ENCODE measurements around the gene GRB14.
"Not testable (repeated sequence)": the region's sequence is repeated elsewhere in the genome, so short reads cannot be mapped to it uniquely, and the experiment has no call there.

GRB14 gene

DNA sequence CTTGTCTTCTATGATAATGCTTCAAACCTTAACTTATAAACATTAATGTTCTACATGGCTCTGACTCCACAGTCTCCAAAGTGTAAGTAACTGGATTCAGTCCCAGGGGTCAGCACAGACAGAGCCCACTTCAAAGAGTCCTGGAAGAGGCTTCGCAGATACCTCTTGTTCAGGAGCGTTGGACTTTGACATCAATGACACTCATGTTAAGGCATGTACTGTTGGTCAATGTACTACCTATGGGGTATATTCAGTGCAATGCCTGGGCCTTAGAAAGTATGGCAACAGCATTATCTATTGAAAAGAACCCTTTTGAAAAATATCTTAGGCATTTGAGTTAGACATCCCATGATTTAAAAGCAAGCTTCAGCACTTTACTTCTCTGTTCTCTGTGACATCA lies 143.1 kb downstream of the GRB14 start:
- DNase-seq, result no peak

DNA sequence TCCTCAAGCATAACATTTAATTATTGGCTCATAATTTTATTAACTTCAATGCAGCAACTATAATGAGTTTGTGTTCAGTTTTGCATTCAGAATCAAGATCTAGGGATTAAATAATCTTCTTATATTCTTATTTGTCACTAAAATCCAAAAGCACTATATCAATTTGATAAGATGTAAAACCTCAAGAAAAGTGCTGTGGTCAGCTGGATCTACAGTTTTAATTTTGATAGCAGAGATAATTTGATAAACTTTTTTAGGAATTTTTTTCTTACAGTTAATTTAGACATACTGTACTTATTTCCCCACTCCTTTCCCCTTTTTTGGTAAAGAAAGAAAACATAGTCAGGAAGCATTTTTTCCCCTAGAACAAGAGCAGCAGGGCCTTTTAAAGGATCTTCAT lies 146.4 kb downstream of the GRB14 start:
- DNase-seq, result no peak

DNA sequence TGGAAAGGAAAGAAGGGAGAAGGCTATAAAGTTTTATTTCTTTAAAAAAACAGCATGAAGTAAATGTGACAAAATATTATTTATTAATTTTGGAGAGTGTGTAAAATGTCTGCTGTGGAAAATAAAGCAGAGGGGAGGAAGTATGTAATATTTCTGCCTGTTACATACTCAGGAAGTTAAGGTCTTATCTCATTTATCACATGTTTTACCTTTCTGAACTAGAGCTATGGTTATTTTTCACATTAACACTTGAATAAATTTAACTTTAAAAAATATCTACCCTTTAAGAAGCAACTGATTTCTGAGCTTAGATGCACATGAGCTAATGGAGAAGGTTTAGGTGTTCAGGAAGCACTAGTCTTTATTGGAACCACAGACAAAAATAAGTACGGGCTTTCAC lies 148.3 kb downstream of the GRB14 start:
- no peak for DNase-seq

DNA sequence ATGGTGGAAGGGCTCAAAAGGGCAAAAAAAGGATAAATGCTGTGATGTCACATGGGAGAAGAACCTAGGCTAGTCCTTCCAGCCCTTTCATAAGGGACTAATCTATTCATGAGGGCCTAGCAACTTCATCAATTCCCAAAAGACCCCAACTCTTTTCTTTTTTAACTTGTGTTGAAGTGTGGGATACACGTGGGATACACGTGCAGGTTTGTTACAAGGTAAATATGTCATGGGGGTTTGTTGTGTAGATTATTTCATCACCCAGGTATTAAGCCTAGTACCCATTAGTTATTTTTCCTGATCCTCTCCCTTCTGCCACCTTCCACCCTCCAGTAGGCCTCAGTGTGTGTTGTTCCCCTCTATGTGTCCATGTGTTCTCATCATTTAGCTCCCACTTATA lies 156.2 kb downstream of the GRB14 start:
- not testable (repeated sequence) for DNase-seq

DNA sequence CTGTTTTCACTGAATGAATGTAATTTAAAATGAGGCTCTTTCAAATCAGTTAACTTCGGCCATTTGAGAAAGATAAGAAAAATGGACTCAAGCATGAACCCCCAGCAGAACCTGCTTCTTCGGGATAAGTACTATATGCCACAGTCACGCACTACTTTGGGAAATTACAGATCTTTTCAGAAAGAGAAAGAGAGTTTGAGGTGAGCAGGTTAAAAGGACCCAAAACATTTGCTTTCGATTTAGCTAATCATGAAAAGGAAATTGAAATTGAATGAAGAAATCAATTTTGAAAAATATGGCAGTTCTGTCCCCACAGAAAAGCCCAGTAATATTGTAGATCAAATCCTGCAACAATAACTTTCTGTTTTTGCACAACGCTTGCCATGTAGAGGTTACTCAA lies 156.9 kb downstream of the GRB14 start:
- no peak for DNase-seq

DNA sequence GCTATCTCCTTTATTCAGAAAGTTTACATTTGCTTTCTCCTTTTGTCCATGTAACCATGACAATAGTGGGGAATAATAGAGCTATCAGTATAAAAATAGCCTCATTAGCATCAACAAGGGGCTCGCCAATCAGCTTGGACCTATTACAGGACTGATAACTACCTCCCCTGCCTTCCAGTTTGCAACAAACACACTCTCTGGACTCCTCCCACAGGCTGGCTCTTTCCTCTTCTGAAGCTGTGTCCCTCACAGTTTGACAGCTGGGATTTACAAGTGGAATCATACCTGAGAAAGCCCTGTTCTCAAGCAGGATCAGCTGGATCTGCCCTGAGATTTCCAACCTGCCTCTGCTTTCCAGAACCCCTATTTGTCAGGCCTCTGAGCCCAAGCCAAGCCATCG lies 162.5 kb downstream of the GRB14 start:
- DNase-seq, result no peak

DNA sequence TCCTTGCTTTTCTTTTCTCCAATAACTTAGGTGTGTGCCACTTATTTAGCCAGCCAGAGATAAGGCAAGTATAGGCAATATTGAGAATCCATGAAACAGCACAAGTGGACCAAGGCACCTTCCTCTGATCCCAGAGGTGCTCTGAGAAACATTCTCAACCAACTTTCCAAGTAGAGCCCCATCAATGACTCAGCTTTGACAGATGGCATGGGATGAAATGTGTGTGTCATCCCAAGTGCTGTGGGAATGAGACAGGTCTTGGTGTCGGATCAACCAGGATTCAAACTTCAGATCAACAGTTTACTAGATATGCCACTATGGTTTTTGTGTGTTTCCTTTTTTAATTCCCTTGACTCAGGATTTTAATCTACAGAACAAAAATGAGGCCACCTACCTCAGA lies 164.0 kb downstream of the GRB14 start:
- DNase-seq, result no peak

DNA sequence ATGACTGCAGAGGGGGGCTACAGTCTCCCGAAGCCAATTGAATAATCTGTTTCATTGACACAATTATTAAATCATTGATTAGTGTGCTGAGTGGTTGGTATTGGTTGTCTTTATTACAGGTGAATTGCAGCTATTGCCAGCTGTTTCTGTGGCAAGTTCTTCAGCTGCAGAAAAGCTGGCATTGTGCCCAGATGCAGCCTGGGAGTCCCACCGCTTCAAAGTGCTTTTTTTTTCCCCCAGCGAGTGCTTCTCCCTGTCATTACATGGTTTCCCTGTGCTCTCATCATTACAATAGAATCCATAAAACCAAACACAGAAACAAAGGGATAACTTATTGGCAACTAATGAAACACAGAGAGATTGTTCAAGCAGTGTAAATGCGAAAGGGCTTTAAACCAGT lies 164.7 kb downstream of the GRB14 start:
- DNase-seq, result peak; percentile 45

DNA sequence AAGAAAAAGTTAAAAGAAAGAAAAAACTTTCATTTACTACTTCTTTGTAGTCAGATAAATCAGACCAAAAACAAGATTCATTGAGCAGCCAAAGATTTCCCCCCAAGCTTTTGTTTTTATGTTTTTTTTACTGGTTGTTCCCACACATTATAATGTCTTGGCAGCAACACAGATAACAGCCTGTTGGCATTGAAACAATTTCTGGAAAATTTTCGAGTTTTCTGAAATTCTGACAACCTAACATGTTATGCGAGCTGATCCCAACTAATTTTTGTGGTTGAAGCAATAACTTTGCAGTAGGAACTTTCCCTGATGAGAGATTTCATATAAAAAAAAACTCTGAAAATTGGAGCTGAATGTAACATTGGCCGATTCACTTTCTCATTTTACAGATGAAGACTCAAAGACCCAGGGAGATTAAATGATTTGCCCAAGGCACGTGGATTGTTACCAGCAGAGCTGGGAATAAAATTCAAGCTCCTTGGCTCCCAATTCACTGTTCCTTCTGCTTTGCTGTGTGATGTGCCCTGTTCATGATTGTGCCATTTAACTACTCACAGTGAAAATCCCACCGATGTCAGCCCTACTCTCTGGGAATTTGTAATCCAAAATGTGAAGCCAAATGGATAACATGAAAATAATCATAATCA lies 167.5 kb downstream of the GRB14 start:
- DNase-seq, result no peak

DNA sequence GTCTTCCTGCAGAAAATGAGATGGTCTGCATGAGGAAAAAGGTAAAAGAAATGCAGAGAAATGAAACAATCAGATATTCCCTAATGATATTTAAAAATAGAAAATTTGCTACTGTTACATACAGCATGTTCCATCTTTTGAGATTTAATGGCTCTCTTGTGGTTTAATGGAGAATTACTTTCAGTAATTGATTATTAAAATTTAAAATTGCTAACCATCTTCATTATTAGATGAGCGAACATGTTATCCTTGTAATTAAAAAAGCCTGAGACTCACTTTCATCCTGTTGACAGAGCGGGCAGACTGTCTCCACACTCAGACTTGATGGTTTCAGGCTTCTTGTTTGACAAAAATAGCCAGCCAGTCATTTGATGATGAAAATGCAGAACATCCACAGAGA lies 171.0 kb downstream of the GRB14 start:
- DNase-seq, result no peak

DNA sequence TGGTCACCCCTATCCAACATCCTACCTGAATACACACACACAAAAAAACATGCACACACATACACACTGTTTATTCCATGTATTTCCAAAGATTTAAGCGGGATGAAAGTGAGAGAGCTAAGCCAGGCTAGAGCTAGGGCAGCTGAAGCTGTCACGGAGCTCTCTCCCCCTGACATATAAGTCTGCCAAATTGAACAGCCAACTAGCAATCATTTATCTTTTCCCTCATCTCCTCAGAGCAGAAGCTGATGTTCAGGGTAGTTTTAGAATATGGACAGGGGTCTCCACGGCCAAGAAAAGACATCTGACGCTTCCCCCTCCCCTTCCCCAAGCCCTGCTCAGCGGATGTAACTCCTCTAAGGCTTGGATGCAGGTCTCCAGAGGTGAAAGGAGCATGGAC lies 171.6 kb downstream of the GRB14 start:
- DNase-seq, result no peak

DNA sequence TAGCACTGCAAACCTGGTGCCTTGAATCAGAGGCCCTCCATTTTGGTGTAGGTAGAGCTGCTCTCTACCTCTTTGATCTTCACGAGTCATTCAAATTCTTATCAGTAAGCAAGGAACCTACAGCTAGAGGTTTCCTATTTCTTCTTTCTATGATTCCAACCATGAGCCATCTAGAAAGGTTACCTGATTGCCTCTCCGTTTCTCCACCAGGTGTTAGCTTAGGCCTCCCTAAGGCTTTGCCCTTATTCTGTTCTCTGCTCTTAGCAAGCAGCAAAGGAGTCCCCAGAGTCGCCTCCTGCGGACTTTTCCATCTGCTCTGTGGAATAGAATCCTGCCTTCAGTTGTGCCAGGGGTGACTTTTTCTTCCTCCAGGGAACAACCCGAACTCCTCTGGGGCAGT lies 173.6 kb downstream of the GRB14 start:
- DNase-seq, result no peak

All from NCI-H510A (cell line).